HG03460 (cell line): ENCODE measurements around the gene NUP93.
A peak's percentile ranks its signal among the peaks of the same experiment; 100 is the strongest.

Source experiments
- ATAC-seq: cut with Tn5 transposase; IDR thresholded peaks from one replicate; pipeline ENCODE4 v1.9.1; 2021; ENCODE audit not compliant: unreplicated experiment

NUP93 gene

GRCh38 chr16:56885446-56886162 is 155.7 kb downstream of the NUP93 start:
- no peak for ATAC-seq

DNA sequence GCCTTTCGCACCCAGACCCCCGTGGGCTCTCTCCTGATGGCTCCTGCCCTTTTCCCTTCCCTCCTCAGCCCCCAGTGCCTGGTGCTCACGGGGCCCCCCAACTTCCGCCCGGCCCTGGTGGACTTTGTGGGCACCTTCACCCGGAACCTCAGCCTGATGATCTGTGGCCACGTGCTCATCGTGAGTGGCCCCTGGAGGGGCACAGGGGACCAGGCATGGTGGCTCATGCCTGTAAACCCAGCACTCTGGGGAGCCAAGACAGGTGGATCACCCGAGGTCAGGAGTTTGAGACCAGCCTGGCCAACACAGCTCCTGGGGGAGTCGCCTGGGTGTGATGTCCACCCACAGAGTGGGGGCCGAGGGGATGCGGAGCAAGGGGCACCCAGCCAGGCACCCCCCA is 156.4 kb downstream of the NUP93 start:
- ATAC-seq = no peak

DNA sequence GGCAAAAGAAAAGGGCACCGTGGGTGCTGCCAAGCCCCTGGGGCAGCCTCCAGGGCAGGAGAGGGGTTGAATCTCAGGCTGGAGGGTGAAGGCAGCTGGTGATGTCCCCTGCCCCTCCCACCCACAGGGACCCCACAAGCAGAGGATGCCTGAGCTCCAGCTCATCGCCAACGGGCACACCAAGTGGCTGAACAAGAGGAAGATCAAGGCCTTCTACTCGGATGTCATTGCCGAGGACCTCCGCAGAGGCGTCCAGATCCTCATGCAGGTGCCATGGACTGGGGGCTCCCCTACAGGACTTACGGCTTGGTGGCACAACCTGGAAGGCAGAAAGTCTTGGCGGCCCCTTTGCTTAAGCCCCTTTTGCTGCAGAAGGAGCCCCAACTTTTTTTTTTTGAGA is 156.9 kb downstream of the NUP93 start:
- no peak for ATAC-seq

DNA sequence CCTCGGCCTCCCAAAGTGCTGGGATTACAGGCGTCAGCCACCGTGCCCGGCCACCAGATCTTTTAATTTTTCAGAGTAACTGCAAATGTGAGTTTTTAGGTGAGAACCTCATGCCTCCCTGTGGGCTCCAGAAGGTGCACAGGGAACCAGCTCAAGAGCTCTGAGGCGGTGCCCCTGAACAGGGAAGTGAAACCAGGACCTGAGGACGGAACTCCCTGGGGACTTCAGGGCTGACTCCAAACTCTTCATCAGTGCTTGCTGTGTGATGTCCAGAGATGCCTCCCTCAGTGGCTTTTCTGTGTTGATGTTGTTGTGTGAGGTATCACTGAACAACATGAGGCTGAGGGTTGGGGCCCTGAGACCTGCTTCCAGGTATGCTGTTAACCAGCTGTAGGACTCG is 158.9 kb downstream of the NUP93 start:
- ATAC-seq = peak; percentile 52

- no peak for ATAC-seq
These were observed 159.3 kb downstream of the NUP93 start for GRCh38 chr16:56889206-56889605.

GRCh38 chr16:56891685-56892084 is 161.8 kb downstream of the NUP93 start:
- ATAC-seq = no peak

DNA sequence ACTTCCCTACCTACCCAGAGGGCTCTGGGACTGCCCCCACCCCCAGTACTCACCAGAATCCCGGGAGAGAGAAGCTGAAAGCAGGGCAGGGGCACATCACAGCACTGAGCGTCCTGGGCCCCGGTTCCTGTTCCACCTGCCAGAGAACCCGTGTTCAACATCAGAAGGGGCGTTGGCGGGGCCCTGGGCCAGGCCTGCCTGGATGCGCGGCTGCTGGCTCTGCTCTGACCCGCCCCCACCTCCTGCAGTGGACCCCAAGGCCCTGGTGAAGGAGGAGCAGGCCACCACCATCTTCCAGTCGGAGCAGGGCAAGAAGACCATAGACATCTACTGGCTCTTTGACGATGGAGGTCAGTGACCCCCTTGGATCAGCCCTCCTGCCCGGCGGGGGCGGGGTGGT is 162.8 kb downstream of the NUP93 start:
- no peak for ATAC-seq

GRCh38 chr16:56894331-56894917 is 164.5 kb downstream of the NUP93 start:
- no peak for ATAC-seq

DNA sequence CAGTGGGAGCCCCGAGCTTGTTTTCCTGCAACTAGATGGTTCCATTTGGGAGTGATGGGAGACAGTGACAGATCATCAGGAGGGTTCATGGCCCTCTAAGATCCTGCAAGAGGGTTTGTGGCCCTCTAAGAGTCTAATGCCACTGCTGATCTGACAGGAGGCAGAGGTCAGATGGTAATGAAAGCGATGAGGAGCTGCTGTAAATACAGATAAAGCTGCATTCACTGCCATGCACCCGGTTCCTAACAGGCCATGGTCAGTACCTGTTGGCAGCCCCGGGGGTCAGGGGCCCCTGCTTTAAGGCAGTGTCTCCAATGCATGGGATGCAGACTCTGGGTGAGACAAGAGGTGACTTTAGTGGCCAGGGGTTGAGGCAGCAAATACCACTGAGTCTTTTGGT is 165.9 kb downstream of the NUP93 start:
- no peak for ATAC-seq

- ATAC-seq = no peak
These were observed 166.3 kb downstream of the NUP93 start for GRCh38 chr16:56896244-56896643.

DNA sequence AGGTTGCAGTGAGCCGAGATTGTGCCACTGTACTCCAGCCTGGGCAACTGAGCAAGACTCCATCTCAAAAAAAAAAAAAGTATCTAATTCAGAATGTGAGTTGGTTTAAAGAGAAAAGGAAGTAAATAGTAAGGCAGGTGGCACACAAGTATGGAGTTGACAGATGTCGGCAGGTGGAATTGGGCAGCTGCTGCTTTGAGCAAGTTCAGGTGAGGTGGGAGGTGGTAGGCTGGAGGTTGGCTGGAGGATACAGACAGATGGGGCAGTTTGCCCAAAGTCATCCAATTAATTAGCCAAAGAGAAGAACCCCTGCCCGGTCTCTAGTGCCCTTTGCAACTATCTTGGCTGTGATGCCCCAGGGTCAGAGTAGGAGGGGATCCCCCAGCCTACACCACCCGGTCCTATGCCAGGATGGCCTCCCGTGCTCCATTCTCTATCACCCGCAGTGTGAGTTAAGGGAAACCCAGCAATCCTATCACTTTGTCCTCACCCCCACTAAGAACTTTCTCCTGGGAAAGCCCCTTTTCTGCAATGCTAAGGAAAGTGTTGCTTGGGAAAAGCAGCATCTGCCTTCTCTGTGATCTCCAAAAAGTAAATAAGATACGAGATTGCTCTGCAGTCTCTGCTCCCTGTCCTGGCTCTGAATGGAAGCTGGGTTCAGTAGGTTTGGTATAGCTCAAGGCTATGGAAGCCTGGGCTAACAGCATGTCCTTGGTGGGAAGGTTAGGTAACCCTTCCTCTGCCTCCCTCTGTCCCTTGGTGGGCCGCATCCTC is 167.3 kb downstream of the NUP93 start:
- no peak for ATAC-seq

DNA sequence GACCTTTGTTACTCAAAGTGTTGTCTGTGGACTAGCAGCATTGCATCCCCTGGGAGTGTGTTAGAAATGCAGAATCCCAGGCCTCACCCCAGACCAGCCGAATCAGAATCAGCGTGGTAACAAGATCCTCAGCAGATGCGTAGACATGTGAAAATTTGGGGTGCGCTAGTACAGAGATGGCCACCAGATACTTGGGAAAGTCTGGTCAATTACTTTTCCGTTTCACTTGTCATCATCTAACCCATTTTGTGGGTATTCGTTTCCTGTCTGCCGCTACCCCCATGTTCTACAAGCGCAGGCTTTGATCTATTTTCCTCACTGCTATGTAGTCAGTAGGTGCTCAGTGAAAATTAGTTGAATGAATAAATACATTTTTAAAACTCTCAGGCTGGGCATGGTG is 168.9 kb downstream of the NUP93 start:
- ATAC-seq = peak; percentile 65
